ENCODE measurements around the gene PKMYT1.

The PKMYT1 gene

DNA sequence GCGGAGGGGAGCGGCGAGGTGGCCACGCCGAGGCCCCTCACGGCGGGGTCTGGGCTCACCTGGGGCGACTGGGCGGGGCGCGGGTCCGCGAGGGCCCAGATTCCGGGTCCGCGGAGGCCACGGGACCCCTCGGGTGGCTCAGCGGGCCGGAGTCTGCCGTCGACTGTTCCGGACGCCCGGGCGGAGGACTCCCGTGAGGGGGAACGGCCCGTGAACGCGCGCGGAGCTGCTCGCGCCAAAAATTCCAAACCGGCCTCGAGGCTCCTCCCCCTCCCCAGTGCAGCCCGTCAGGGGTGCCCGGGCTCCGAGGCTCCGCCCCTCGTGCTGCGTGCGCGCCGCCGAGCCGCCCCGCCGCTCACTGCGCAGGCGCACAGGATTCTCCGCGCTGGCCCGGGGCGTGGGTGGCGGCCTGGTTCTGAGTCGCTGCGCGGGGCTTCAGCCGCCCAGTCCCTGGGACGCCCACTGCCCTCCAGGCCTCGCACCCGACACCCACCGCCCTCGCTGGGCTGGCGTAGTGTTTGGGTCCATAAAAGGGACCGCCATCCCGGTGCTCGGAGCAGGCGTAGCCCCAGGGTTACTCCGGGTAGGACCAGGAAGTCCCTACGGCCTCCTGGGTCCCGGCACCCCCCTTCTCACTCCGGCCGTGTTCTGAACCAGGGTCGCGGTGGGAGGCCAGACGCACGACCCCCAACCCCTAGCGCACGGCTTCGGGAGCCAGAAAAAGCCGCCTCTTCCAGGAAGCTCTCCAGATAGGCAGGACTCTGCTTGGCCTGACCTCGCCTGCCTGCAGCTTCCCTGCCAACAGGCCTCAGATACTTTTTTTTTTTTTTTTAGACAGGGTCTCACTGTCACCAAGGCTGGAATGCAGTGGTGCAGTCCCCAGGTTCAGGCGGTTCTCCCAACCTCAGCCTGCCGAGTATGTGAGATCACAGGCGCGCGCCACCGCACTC is at the start of gene PKMYT1:
Gene PKMYT1, minus strand, starts transcription at position 220 of the 950 bp plus-strand sequence. CDS start 789 bp downstream, outside the sequence.
- peak; percentile 33 for DNase-seq (ENCODE audit: low read depth)
- peak within 1 kb of the TSS; percentile 74 for H3K4me3 ChIP-seq (ENCODE audit: low read depth, low read length)

- peak overlapping the region; percentile 30 for H3K4me3 ChIP-seq (ENCODE audit: low read depth, low read length)
- DNase-seq (ENCODE audit: low read depth), result no peak
Observed at GRCh38 chr16:3029491-3030221, 49.4 kb upstream of the PKMYT1 start.

- H3K4me3 ChIP-seq (ENCODE audit: low read depth, low read length), result no peak overlapping the region
- DNase-seq (ENCODE audit: low read depth), result no peak
Observed at GRCh38 chr16:3028716-3029319, 48.6 kb upstream of the PKMYT1 start.

GRCh38 chr16:3027983-3028715 is 47.9 kb upstream of the PKMYT1 start:
- no peak overlapping the region for H3K4me3 ChIP-seq (ENCODE audit: low read depth, low read length)

GRCh38 chr16:3027489-3027795 is 47.2 kb upstream of the PKMYT1 start:
- DNase-seq (ENCODE audit: low read depth), result no peak
- H3K4me3 ChIP-seq (ENCODE audit: low read depth, low read length), result no peak overlapping the region

More at GRCh38 chr16:3027983-3028715, 47.9 kb upstream of the PKMYT1 start:
- peak; percentile 19 for DNase-seq (ENCODE audit: low read depth)

DNA sequence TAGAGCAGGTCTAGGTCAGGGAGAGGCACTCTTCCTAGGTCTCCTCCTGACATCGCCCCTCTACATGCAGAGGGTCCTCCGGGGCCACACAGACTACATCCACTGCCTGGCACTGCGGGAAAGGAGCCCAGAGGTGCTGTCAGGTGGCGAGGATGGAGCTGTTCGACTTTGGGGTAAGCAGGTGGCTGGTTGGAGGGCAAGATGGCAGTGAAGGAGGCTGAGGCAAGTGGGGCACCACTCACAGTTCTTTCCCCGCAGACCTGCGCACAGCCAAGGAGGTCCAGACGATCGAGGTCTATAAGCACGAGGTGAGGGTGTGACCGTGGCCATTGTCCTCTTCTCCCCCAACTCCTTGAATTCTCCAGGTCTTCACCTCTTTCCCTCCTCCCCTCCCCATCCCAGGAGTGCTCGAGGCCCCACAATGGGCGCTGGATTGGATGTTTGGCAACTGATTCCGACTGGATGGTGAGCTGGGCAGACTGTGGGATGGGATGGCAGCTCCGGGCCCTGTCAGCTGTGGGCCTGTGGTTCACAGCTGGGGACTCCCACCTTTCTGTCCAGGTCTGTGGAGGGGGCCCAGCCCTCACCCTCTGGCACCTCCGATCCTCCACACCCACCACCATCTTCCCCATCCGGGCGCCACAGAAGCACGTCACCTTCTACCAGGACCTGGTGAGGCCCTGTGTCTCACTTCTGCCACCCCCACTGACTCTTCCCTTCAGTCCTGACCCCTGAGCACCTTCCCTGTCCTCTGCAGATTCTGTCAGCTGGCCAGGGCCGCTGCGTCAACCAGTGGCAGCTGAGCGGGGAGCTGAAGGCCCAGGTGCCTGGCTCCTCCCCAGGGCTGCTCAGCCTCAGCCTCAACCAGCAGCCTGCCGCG is 46.6 kb upstream of the PKMYT1 start:
- H3K4me3 ChIP-seq (ENCODE audit: low read depth, low read length), result no peak overlapping the region
- no peak for DNase-seq (ENCODE audit: low read depth)

GRCh38 chr16:3026003-3026378 is 45.7 kb upstream of the PKMYT1 start:
- H3K4me3 ChIP-seq (ENCODE audit: low read depth, low read length), result no peak overlapping the region
- no peak for DNase-seq (ENCODE audit: low read depth)

- no peak overlapping the region for H3K4me3 ChIP-seq (ENCODE audit: low read depth, low read length)
Observed at GRCh38 chr16:3025032-3026002, 45.1 kb upstream of the PKMYT1 start.

GRCh38 chr16:3023669-3024478 is 43.6 kb upstream of the PKMYT1 start, which contains the start of the genes HCFC1R1 and THOC6:
HCFC1R1 (minus strand) TSS chr16:3023942; CDS start chr16:3023941, 1 bp downstream.
THOC6 (plus strand) TSS chr16:3024035; CDS start chr16:3024327, 292 bp downstream.
- peak; percentile 94 for DNase-seq (ENCODE audit: low read depth)
- H3K4me3 ChIP-seq (ENCODE audit: low read depth, low read length), result peak within 1 kb of the TSS; percentile 69

More at GRCh38 chr16:3025032-3026002, 45.1 kb upstream of the PKMYT1 start:
- DNase-seq (ENCODE audit: low read depth), result no peak

GRCh38 chr16:3023415-3023668 is 43.1 kb upstream of the PKMYT1 start:
- DNase-seq (ENCODE audit: low read depth), result peak; percentile 15
- H3K4me3 ChIP-seq (ENCODE audit: low read depth, low read length), result peak overlapping the region; percentile 69

DNA sequence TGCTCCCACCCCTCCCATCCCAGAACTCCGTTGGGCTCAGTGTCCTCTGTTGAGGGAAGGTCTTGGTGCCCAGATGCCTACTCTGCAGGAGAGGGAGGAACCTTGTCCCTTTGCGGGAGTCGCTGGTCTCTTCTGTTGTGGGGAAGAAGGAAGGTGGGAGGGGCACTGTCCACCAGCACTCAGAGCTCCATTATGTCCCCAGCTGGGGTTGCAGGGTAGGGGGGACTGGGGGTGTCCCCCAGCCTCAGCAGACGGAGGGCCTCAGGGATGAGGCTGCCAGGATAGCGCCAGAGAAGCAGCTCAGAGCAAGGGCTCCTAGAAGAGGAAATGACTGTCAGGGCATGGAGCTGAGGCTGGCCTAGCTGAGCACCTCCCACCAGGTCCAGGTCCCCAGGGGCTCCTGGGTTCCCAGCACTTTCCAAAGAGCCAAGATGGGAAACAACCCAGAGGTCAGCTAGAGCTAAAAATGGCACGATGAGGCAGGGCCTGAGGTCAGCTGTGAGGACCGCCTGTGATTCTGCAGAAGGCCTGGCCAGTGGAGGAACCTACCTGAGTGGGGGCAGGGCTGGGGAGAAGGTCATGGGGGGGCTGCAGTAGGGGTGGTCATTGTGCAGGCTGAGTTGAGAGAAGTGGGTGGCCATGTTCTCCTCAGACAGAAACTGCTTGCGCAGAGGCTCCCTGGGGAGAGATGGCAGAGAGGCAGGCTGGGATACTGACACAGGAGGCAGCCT is 42.6 kb upstream of the PKMYT1 start:
- peak overlapping the region; percentile 69 for H3K4me3 ChIP-seq (ENCODE audit: low read depth, low read length)
- DNase-seq (ENCODE audit: low read depth), result peak; percentile 39

- peak overlapping the region; percentile 69 for H3K4me3 ChIP-seq (ENCODE audit: low read depth, low read length)
- peak; percentile 87 for DNase-seq (ENCODE audit: low read depth)
Observed at GRCh38 chr16:3022208-3022683, 42.0 kb upstream of the PKMYT1 start.

GRCh38 chr16:3021449-3022207 is 41.4 kb upstream of the PKMYT1 start:
- DNase-seq (ENCODE audit: low read depth), result peak; percentile 88
- H3K4me3 ChIP-seq (ENCODE audit: low read depth, low read length), result peak overlapping the region; percentile 69

- peak; percentile 49 for DNase-seq (ENCODE audit: low read depth)
- H3K4me3 ChIP-seq (ENCODE audit: low read depth, low read length), result peak overlapping the region; percentile 69
Observed at GRCh38 chr16:3020604-3021448, 40.6 kb upstream of the PKMYT1 start.
